Activated naive CD8-positive, alpha-beta T cell (primary cell): Measurements from ENCODE around the gene MAMLD1.

Experiments used
- H3K27ac Mint-ChIP-seq: one replicate; pipeline ENCODE4 v1.8.0; 2021; ENCODE audit warnings: mixed read lengths
- H3K27me3 Mint-ChIP-seq: one replicate; pipeline ENCODE4 v1.8.0; 2021; ENCODE audit warnings: mixed read lengths
- H3K36me3 Mint-ChIP-seq: one replicate; pipeline ENCODE4 v1.8.0; 2021; ENCODE audit warnings: mixed read lengths
- H3K4me1 Mint-ChIP-seq: one replicate; pipeline ENCODE4 v1.8.0; 2021; ENCODE audit warnings: low read depth, mixed read lengths
- H3K4me3 Mint-ChIP-seq: one replicate; pipeline ENCODE4 v1.8.0; 2021; ENCODE audit warnings: mild to moderate bottlenecking, mixed read lengths
- H3K9me3 Mint-ChIP-seq: one replicate; pipeline ENCODE4 v1.8.0; 2021; ENCODE audit warnings: low read depth, mixed read lengths

MAMLD1 gene

GRCh38 chrX:150365051-150365989, 2.2 kb downstream of the MAMLD1 start:
- Mint-ChIP-seq H3K27me3 (peaks cover 3% of the 10 kb centered on the region), H3K27ac (no peak overlapping the region), H3K4me1 (peaks cover 19% of the 10 kb centered on the region), H3K9me3 (no peaks in the 10 kb centered on the region), H3K4me3 (peak overlapping the region; percentile 80), H3K36me3 (no peaks in the 10 kb centered on the region)

- H3K27me3 Mint-ChIP-seq: no peaks in the 10 kb centered on the region
- H3K27ac Mint-ChIP-seq: no peak overlapping the region
- H3K4me3 Mint-ChIP-seq: peak overlapping the region; percentile 80
- no peaks in the 10 kb centered on the region for H3K9me3 Mint-ChIP-seq
- H3K36me3 Mint-ChIP-seq: no peaks in the 10 kb centered on the region
- peaks cover 17% of the 10 kb centered on the region for H3K4me1 Mint-ChIP-seq
These were observed 3.1 kb downstream of the MAMLD1 start for GRCh38 chrX:150365990-150366911.

- peak overlapping the region; percentile 76 for H3K27ac Mint-ChIP-seq
- H3K36me3 Mint-ChIP-seq: no peaks in the 10 kb centered on the region
- peaks cover 16% of the 10 kb centered on the region for H3K4me1 Mint-ChIP-seq
- H3K4me3 Mint-ChIP-seq: peak overlapping the region; percentile 80
- H3K27me3 Mint-ChIP-seq: no peaks in the 10 kb centered on the region
- no peaks in the 10 kb centered on the region for H3K9me3 Mint-ChIP-seq
These were observed 3.9 kb downstream of the MAMLD1 start for GRCh38 chrX:150366951-150367545.

- Mint-ChIP-seq H3K36me3 (no peaks in the 10 kb centered on the region), H3K27me3 (no peaks in the 10 kb centered on the region), H3K4me1 (peaks cover 12% of the 10 kb centered on the region), H3K9me3 (no peaks in the 10 kb centered on the region), H3K27ac (no peak overlapping the region), H3K4me3 (no peak overlapping the region)
These were observed 7.6 kb downstream of the MAMLD1 start for GRCh38 chrX:150370589-150371312.

GRCh38 chrX:150371877-150372276, 8.8 kb downstream of the MAMLD1 start:
- Mint-ChIP-seq H3K27ac (no peak overlapping the region), H3K9me3 (no peaks in the 10 kb centered on the region), H3K27me3 (no peaks in the 10 kb centered on the region), H3K36me3 (no peaks in the 10 kb centered on the region), H3K4me1 (peaks cover 2% of the 10 kb centered on the region), H3K4me3 (no peak overlapping the region)

GRCh38 chrX:150372280-150372679, 9.2 kb downstream of the MAMLD1 start:
- no peaks in the 10 kb centered on the region for H3K4me1 Mint-ChIP-seq
- no peak overlapping the region for H3K4me3 Mint-ChIP-seq
- H3K27me3 Mint-ChIP-seq: no peaks in the 10 kb centered on the region
- H3K27ac Mint-ChIP-seq: no peak overlapping the region
- no peaks in the 10 kb centered on the region for H3K36me3 Mint-ChIP-seq
- no peaks in the 10 kb centered on the region for H3K9me3 Mint-ChIP-seq

- no peak overlapping the region for H3K27ac Mint-ChIP-seq
- H3K36me3 Mint-ChIP-seq: no peaks in the 10 kb centered on the region
- H3K4me1 Mint-ChIP-seq: no peaks in the 10 kb centered on the region
- no peaks in the 10 kb centered on the region for H3K9me3 Mint-ChIP-seq
- no peak overlapping the region for H3K4me3 Mint-ChIP-seq
- H3K27me3 Mint-ChIP-seq: no peaks in the 10 kb centered on the region
These were observed 9.6 kb downstream of the MAMLD1 start for GRCh38 chrX:150372756-150373155.

GRCh38 chrX:150375243-150375770, 12.2 kb downstream of the MAMLD1 start:
- no peaks in the 10 kb centered on the region for H3K9me3 Mint-ChIP-seq
- no peak overlapping the region for H3K27ac Mint-ChIP-seq
- H3K4me1 Mint-ChIP-seq: no peaks in the 10 kb centered on the region
- no peak overlapping the region for H3K4me3 Mint-ChIP-seq
- H3K36me3 Mint-ChIP-seq: no peaks in the 10 kb centered on the region
- no peaks in the 10 kb centered on the region for H3K27me3 Mint-ChIP-seq

- H3K9me3 Mint-ChIP-seq: no peaks in the 10 kb centered on the region
- H3K27ac Mint-ChIP-seq: no peak overlapping the region
- H3K36me3 Mint-ChIP-seq: no peaks in the 10 kb centered on the region
- no peaks in the 10 kb centered on the region for H3K4me1 Mint-ChIP-seq
- H3K27me3 Mint-ChIP-seq: no peaks in the 10 kb centered on the region
- H3K4me3 Mint-ChIP-seq: no peak overlapping the region
These were observed 13.9 kb downstream of the MAMLD1 start for GRCh38 chrX:150377005-150377404.

- H3K27me3 Mint-ChIP-seq: no peaks in the 10 kb centered on the region
- H3K27ac Mint-ChIP-seq: no peak overlapping the region
- no peaks in the 10 kb centered on the region for H3K9me3 Mint-ChIP-seq
- H3K4me3 Mint-ChIP-seq: no peak overlapping the region
- no peaks in the 10 kb centered on the region for H3K36me3 Mint-ChIP-seq
- H3K4me1 Mint-ChIP-seq: peaks cover 6% of the 10 kb centered on the region
These were observed 41.9 kb downstream of the MAMLD1 start for GRCh38 chrX:150405006-150405405.

GRCh38 chrX:150405576-150405975, 42.5 kb downstream of the MAMLD1 start:
- Mint-ChIP-seq H3K9me3 (no peaks in the 10 kb centered on the region), H3K36me3 (no peaks in the 10 kb centered on the region), H3K27ac (no peak overlapping the region), H3K27me3 (no peaks in the 10 kb centered on the region), H3K4me3 (no peak overlapping the region), H3K4me1 (peaks cover 12% of the 10 kb centered on the region)

- Mint-ChIP-seq H3K4me3 (no peak overlapping the region), H3K27me3 (no peaks in the 10 kb centered on the region), H3K27ac (no peak overlapping the region), H3K9me3 (no peaks in the 10 kb centered on the region), H3K4me1 (peaks cover 15% of the 10 kb centered on the region), H3K36me3 (no peaks in the 10 kb centered on the region)
These were observed 43.5 kb downstream of the MAMLD1 start for GRCh38 chrX:150406596-150406995.

- no peaks in the 10 kb centered on the region for H3K27me3 Mint-ChIP-seq
- H3K9me3 Mint-ChIP-seq: no peaks in the 10 kb centered on the region
- no peaks in the 10 kb centered on the region for H3K36me3 Mint-ChIP-seq
- H3K4me1 Mint-ChIP-seq: peaks cover 15% of the 10 kb centered on the region
- no peak overlapping the region for H3K27ac Mint-ChIP-seq
- no peak overlapping the region for H3K4me3 Mint-ChIP-seq
These were observed 44.9 kb downstream of the MAMLD1 start for GRCh38 chrX:150408007-150408406.

- H3K36me3 Mint-ChIP-seq: no peaks in the 10 kb centered on the region
- H3K9me3 Mint-ChIP-seq: no peaks in the 10 kb centered on the region
- peaks cover 15% of the 10 kb centered on the region for H3K4me1 Mint-ChIP-seq
- no peaks in the 10 kb centered on the region for H3K27me3 Mint-ChIP-seq
- no peak overlapping the region for H3K27ac Mint-ChIP-seq
- no peak overlapping the region for H3K4me3 Mint-ChIP-seq
These were observed 45.4 kb downstream of the MAMLD1 start for GRCh38 chrX:150408561-150408960.
